ENCODE data around the gene TGFBR3.

Gene TGFBR3

GRCh38 chr1:91679446-91679845, 206.5 kb downstream of the TGFBR3 start:
- TF ChIP-seq EZH2 (IDR thresholded peaks at IDR 0.05; ENCODE audit: borderline replicate concordance, low read length), result no peak
- no peak for TF ChIP-seq CTCF (IDR thresholded peaks at IDR 0.05; ENCODE audit: low read length)
- Histone ChIP-seq H3K36me3 (ENCODE audit: insufficient read depth, low read length) (no peaks in the 10 kb centered on the region), H3K4me2 (ENCODE audit: low read length) (no peak overlapping the region), H2AFZ (ENCODE audit: low read length) (no peak overlapping the region), H3K27ac (ENCODE audit: low read depth, low read length, poor library complexity, severe bottlenecking) (no peak overlapping the region), H3K9me2 (ENCODE audit: low read depth, low read length) (no peaks in the 10 kb centered on the region), H3K4me1 (ENCODE audit: insufficient read depth, low read length, severe bottlenecking) (no peaks in the 10 kb centered on the region), H3K9ac (ENCODE audit: low read length) (no peak overlapping the region), H3K9me3 (ENCODE audit: low read length) (no peaks in the 10 kb centered on the region), H3K4me3 (ENCODE audit: low read depth, low read length, poor library complexity, severe bottlenecking) (no peak overlapping the region), H4K20me1 (ENCODE audit: insufficient read depth, low read length) (no peaks in the 10 kb centered on the region), H3F3A (ENCODE audit: insufficient read depth, low read length) (no peaks in the 10 kb centered on the region), H3K79me2 (ENCODE audit: insufficient read depth, low read length) (no peaks in the 10 kb centered on the region), H3K27me3 (ENCODE audit: insufficient read depth, low read length) (no peaks in the 10 kb centered on the region)

DNA sequence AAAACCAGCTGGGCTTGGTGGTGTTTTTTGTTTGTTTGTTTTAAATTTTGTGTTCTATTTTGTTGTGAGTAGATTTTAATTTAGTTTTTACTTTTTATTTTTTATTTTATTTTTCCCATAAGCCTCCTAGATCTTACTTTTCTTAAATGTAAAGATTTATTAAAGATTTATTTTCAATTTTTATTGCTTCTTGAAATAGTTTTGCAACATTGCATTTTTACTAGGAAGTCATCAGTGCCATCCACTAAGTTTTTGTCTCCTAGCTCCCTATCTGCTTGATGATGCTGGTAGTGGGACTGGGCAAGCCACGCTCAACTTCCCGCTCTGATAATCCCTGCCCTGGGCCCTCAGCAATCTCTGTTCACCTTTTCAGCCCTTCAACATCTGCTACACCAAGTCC, 209.9 kb downstream of the TGFBR3 start:
- H3K4me1 ChIP-seq (ENCODE audit: insufficient read depth, low read length, severe bottlenecking), result no peaks in the 10 kb centered on the region

GRCh38 chr1:91674107-91674506, 211.8 kb downstream of the TGFBR3 start:
- Histone ChIP-seq H3K4me3 (ENCODE audit: low read depth, low read length, poor library complexity, severe bottlenecking) (no peak overlapping the region), H2AFZ (ENCODE audit: low read length) (no peak overlapping the region), H3K9me2 (ENCODE audit: low read depth, low read length) (no peaks in the 10 kb centered on the region), H3K79me2 (ENCODE audit: insufficient read depth, low read length) (no peaks in the 10 kb centered on the region), H3K4me2 (ENCODE audit: low read length) (no peak overlapping the region), H3K27me3 (ENCODE audit: insufficient read depth, low read length) (no peaks in the 10 kb centered on the region), H3K27ac (ENCODE audit: low read depth, low read length, poor library complexity, severe bottlenecking) (no peak overlapping the region), H4K20me1 (ENCODE audit: insufficient read depth, low read length) (no peaks in the 10 kb centered on the region), H3K36me3 (ENCODE audit: insufficient read depth, low read length) (no peaks in the 10 kb centered on the region), H3K9ac (ENCODE audit: low read length) (no peak overlapping the region), H3K4me1 (ENCODE audit: insufficient read depth, low read length, severe bottlenecking) (no peaks in the 10 kb centered on the region), H3K9me3 (ENCODE audit: low read length) (no peaks in the 10 kb centered on the region), H3F3A (ENCODE audit: insufficient read depth, low read length) (no peaks in the 10 kb centered on the region)
- TF ChIP-seq EZH2 (IDR thresholded peaks at IDR 0.05; ENCODE audit: borderline replicate concordance, low read length), result no peak
- no peak for TF ChIP-seq CTCF (IDR thresholded peaks at IDR 0.05; ENCODE audit: low read length)

More for the DNA sequence above, 209.9 kb downstream of the TGFBR3 start:
- Histone ChIP-seq H4K20me1 (ENCODE audit: insufficient read depth, low read length) (no peaks in the 10 kb centered on the region), H3K36me3 (ENCODE audit: insufficient read depth, low read length) (no peaks in the 10 kb centered on the region), H3K4me3 (ENCODE audit: low read depth, low read length, poor library complexity, severe bottlenecking) (no peak overlapping the region), H3K9me3 (ENCODE audit: low read length) (no peaks in the 10 kb centered on the region), H3K27ac (ENCODE audit: low read depth, low read length, poor library complexity, severe bottlenecking) (no peak overlapping the region), H3K9ac (ENCODE audit: low read length) (no peak overlapping the region), H2AFZ (ENCODE audit: low read length) (no peak overlapping the region), H3K4me2 (ENCODE audit: low read length) (no peak overlapping the region), H3K27me3 (ENCODE audit: insufficient read depth, low read length) (no peaks in the 10 kb centered on the region), H3K9me2 (ENCODE audit: low read depth, low read length) (no peaks in the 10 kb centered on the region), H3F3A (ENCODE audit: insufficient read depth, low read length) (no peaks in the 10 kb centered on the region), H3K79me2 (ENCODE audit: insufficient read depth, low read length) (no peaks in the 10 kb centered on the region)
- TF ChIP-seq EZH2 (IDR thresholded peaks at IDR 0.05; ENCODE audit: borderline replicate concordance, low read length) (no peak), CTCF (IDR thresholded peaks at IDR 0.05; ENCODE audit: low read length) (no peak)
